ENCODE measurements around the gene BBX.
"Not testable (repeated sequence)": the region's sequence is repeated elsewhere in the genome, so short reads cannot be mapped to it uniquely, and the experiment has no call there.

The BBX gene

GRCh38 chr3:107826727-107827126 lies 304.0 kb downstream of the BBX start:
- Histone ChIP-seq H3K9me3 (ENCODE audit: control insufficient read depth, low read length) (no peaks in the 10 kb centered on the region), H3K4me3 (ENCODE audit: low read depth, low read length) (no peak overlapping the region), H3K27me3 (ENCODE audit: control insufficient read depth, insufficient read depth, low read length) (no peaks in the 10 kb centered on the region), H3K79me2 (no peaks in the 10 kb centered on the region), H3K4me1 (no peaks in the 10 kb centered on the region), H3K27ac (no peak overlapping the region), H3K4me2 (ENCODE audit: low read length) (no peak overlapping the region), H3K9ac (no peak overlapping the region), H3K36me3 (ENCODE audit: control insufficient read depth, insufficient read depth, low read length) (no peaks in the 10 kb centered on the region), H2AFZ (no peak overlapping the region)
- TF ChIP-seq CTCF (IDR thresholded peaks at IDR 0.05) = no peak

- H3K27me3 ChIP-seq (ENCODE audit: control insufficient read depth, insufficient read depth, low read length) = no peaks in the 10 kb centered on the region
- H3K4me1 ChIP-seq = no peaks in the 10 kb centered on the region
- TF ChIP-seq CTCF (IDR thresholded peaks at IDR 0.05) = no peak
Measured at GRCh38 chr3:107829185-107829584, 306.4 kb downstream of the BBX start.

GRCh38 chr3:107831590-107831989 lies 308.8 kb downstream of the BBX start:
- Histone ChIP-seq H2AFZ (no peak overlapping the region), H3K36me3 (ENCODE audit: control insufficient read depth, insufficient read depth, low read length) (no peaks in the 10 kb centered on the region), H3K4me3 (ENCODE audit: low read depth, low read length) (no peak overlapping the region), H3K27me3 (ENCODE audit: control insufficient read depth, insufficient read depth, low read length) (no peaks in the 10 kb centered on the region), H3K27ac (no peak overlapping the region), H3K4me2 (ENCODE audit: low read length) (no peak overlapping the region), H3K9ac (no peak overlapping the region), H3K79me2 (no peaks in the 10 kb centered on the region), H3K4me1 (no peaks in the 10 kb centered on the region), H3K9me3 (ENCODE audit: control insufficient read depth, low read length) (no peaks in the 10 kb centered on the region)
- no peak for TF ChIP-seq CTCF (IDR thresholded peaks at IDR 0.05)

More at GRCh38 chr3:107829185-107829584, 306.4 kb downstream of the BBX start:
- H3K9ac ChIP-seq = no peak overlapping the region
- no peak overlapping the region for H2AFZ ChIP-seq
- no peak overlapping the region for H3K4me2 ChIP-seq (ENCODE audit: low read length)
- H3K79me2 ChIP-seq = no peaks in the 10 kb centered on the region
- H3K36me3 ChIP-seq (ENCODE audit: control insufficient read depth, insufficient read depth, low read length) = no peaks in the 10 kb centered on the region
- H3K27ac ChIP-seq = no peak overlapping the region
- no peak overlapping the region for H3K4me3 ChIP-seq (ENCODE audit: low read depth, low read length)
- no peaks in the 10 kb centered on the region for H3K9me3 ChIP-seq (ENCODE audit: control insufficient read depth, low read length)

GRCh38 chr3:107833043-107833442 lies 310.3 kb downstream of the BBX start:
- Histone ChIP-seq H3K4me3 (ENCODE audit: low read depth, low read length) (no peak overlapping the region), H3K4me1 (no peaks in the 10 kb centered on the region), H3K9me3 (ENCODE audit: control insufficient read depth, low read length) (no peaks in the 10 kb centered on the region), H3K27me3 (ENCODE audit: control insufficient read depth, insufficient read depth, low read length) (no peaks in the 10 kb centered on the region), H3K36me3 (ENCODE audit: control insufficient read depth, insufficient read depth, low read length) (no peaks in the 10 kb centered on the region), H3K79me2 (no peaks in the 10 kb centered on the region), H3K27ac (no peak overlapping the region), H2AFZ (peak overlapping the region; percentile 46), H3K4me2 (ENCODE audit: low read length) (no peak overlapping the region), H3K9ac (no peak overlapping the region)
- TF ChIP-seq CTCF (IDR thresholded peaks at IDR 0.05) = no peak

- no peak for TF ChIP-seq CTCF (IDR thresholded peaks at IDR 0.05)
- H3K9ac ChIP-seq = no peak overlapping the region
Measured at GRCh38 chr3:107833722-107834416, 311.1 kb downstream of the BBX start.

GRCh38 chr3:107835001-107835400 lies 312.2 kb downstream of the BBX start:
- not testable (repeated sequence) for H3K27me3 ChIP-seq (ENCODE audit: control insufficient read depth, insufficient read depth, low read length); H3K4me3 ChIP-seq (ENCODE audit: low read depth, low read length); H3K9me3 ChIP-seq (ENCODE audit: control insufficient read depth, low read length); H3K9ac ChIP-seq; H3K27ac ChIP-seq; H3K36me3 ChIP-seq (ENCODE audit: control insufficient read depth, insufficient read depth, low read length); H3K79me2 ChIP-seq; H3K4me1 ChIP-seq; H2AFZ ChIP-seq; H3K4me2 ChIP-seq (ENCODE audit: low read length)

More at GRCh38 chr3:107833722-107834416, 311.1 kb downstream of the BBX start:
- Histone ChIP-seq H3K4me3 (ENCODE audit: low read depth, low read length) (no peak overlapping the region), H3K36me3 (ENCODE audit: control insufficient read depth, insufficient read depth, low read length) (no peaks in the 10 kb centered on the region), H2AFZ (no peak overlapping the region), H3K4me2 (ENCODE audit: low read length) (no peak overlapping the region), H3K79me2 (no peaks in the 10 kb centered on the region), H3K27me3 (ENCODE audit: control insufficient read depth, insufficient read depth, low read length) (no peaks in the 10 kb centered on the region), H3K27ac (no peak overlapping the region), H3K4me1 (no peaks in the 10 kb centered on the region), H3K9me3 (ENCODE audit: control insufficient read depth, low read length) (no peaks in the 10 kb centered on the region)
